HCT116 (cell line): ENCODE results near the gene HAUS1. TPM values are rescaled to one million over a fixed set of nuclear protein-coding genes. Genes with fewer than 3 reads are reported as not detected.

Experiments
- ATAC-seq: fragments of 200-7000 bp; cut with Tn5 transposase; 2 replicates; pipeline ENCODE4 v1.9.1; 2020; ENCODE audit warnings: mild to moderate bottlenecking, moderate library complexity
- BruUV-seq: library from RNA; stranded (reverse); fragments of 400-500 nt; replicated peaks from 2 replicates; lab custom pipeline; 2021; lab: Mats Ljungman, UMichigan
- CTCF ChIA-PET: fragments of 300-600 bp; sonication (Branson Sonifier 250); formaldehyde crosslinking; loops from one replicate; lab custom pipeline; 2021; ENCODE audit warnings: antibody characterized with exemption; lab: Charles Lee
- POLR2A ChIA-PET: fragments of 300-600, 350-600 bp; sonication (Branson Sonifier 250); formaldehyde crosslinking; loops from one replicate; lab custom pipeline; 2021; ENCODE audit warnings: antibody characterized with exemption; lab: Charles Lee
- RAD21 ChIA-PET, 2 experiments: fragments of 300-600 bp; sonication (Branson Sonifier 250); formaldehyde crosslinking; loops; one replicate each; lab custom pipeline; 2023; ENCODE audit warnings: low total read pairs in 2 of 2; ENCODE audit not compliant: uncharacterized antibody in 2 of 2, unreplicated experiment in 2 of 2, low non-redundant PET in 1 of 2; lab: Charles Lee
- DNase-seq: peaks from one replicate; pipeline ENCODE4 v3.0.0-alpha.2; 2010; ENCODE audit warnings: low read depth, low spot score
- H2AFZ ChIP-seq: fragments of 200-600 bp; shearing (Covaris generic), sonication (generic); 2 replicates; pipeline ENCODE4 v1.6.1; 2017; ENCODE audit warnings: low read depth, mixed run types, mixed read lengths, antibody characterized with exemption, low read length; ENCODE audit not compliant: poor library complexity, severe bottlenecking
- H3K27ac ChIP-seq: 2 replicates; pipeline ENCODE4 v1.5.1; 2012; ENCODE audit warnings: low read depth, low read length
- H3K27me3 ChIP-seq: fragments of 200-600 bp; sonication (generic); 2 replicates; pipeline ENCODE4 v1.6.1; 2016; ENCODE audit warnings: mixed run types, low read length, mixed read lengths; ENCODE audit not compliant: insufficient read depth
- H3K36me3 ChIP-seq, 2 experiments: fragments of 200-500 bp in 1 of 2; fragments of 200-600 bp in 1 of 2; sonication (Bioruptor generic) in 1 of 2; sonication (generic) in 1 of 2; 2 replicates each; pipeline versions ENCODE4 v1.5.1 to v1.6.1; 2014 to 2016; ENCODE audit warnings: low read length in 2 of 2, inconsistent platforms in 1 of 2, mixed read lengths in 1 of 2, mixed run types in 1 of 2; ENCODE audit not compliant: insufficient read depth in 2 of 2, control insufficient read depth in 1 of 2
- H3K4me1 ChIP-seq, 2 experiments: fragments of 200-600 bp in 1 of 2; sonication (generic) in 1 of 2; 2 replicates each; pipeline versions ENCODE4 v1.5.1 to v1.6.1; 2012 to 2017; ENCODE audit warnings: low read length in 2 of 2, inconsistent platforms in 1 of 2, mild to moderate bottlenecking in 1 of 2, mixed read lengths in 1 of 2, mixed run types in 1 of 2, moderate library complexity in 1 of 2; ENCODE audit not compliant: insufficient read depth in 2 of 2, control insufficient read depth in 1 of 2
- H3K4me2 ChIP-seq: fragments of 200-600 bp; sonication (generic); 2 replicates; pipeline ENCODE4 v1.6.1; 2017; ENCODE audit warnings: mixed run types, low read length, mixed read lengths
- H3K4me3 ChIP-seq, 2 experiments: fragments of 200-600 bp in 1 of 2; sonication (generic) in 1 of 2; replicated peaks in 1 of 2; 2 replicates each; pipeline ENCODE4 v1.5.1; 2011 to 2016; ENCODE audit warnings: low read length in 2 of 2, control low read depth in 1 of 2, low read depth in 1 of 2, mild to moderate bottlenecking in 1 of 2, mixed read lengths in 1 of 2, mixed run types in 1 of 2
- H3K79me2 ChIP-seq: fragments of 200-600 bp; sonication (generic); 2 replicates; pipeline ENCODE4 v1.6.1; 2017; ENCODE audit warnings: mild to moderate bottlenecking, mixed run types, low read length, moderate library complexity, mixed read lengths; ENCODE audit not compliant: insufficient read depth
- H3K9ac ChIP-seq: fragments of 200-600 bp; sonication (generic); 2 replicates; pipeline ENCODE4 v1.6.1; 2016; ENCODE audit warnings: low read length, mixed read lengths
- H3K9me2 ChIP-seq: fragments of 200-600 bp; sonication (generic), shearing (Covaris generic); 2 replicates; pipeline ENCODE4 v1.6.1; 2017; ENCODE audit warnings: mixed run types, mild to moderate bottlenecking, moderate library complexity; ENCODE audit not compliant: insufficient read depth
- H3K9me3 ChIP-seq, 2 experiments: fragments of 200-500 bp in 1 of 2; fragments of 200-600 bp in 1 of 2; sonication (Bioruptor generic) in 1 of 2; sonication (generic) in 1 of 2; 2 replicates each; pipeline ENCODE4 v1.6.1; 2014 to 2017; ENCODE audit warnings: low read length in 2 of 2, mixed read lengths in 2 of 2, inconsistent platforms in 1 of 2, low read depth in 1 of 2, mild to moderate bottlenecking in 1 of 2, mixed run types in 1 of 2, moderate library complexity in 1 of 2; ENCODE audit not compliant: control insufficient read depth in 1 of 2, insufficient read depth in 1 of 2
- H4K20me1 ChIP-seq: fragments of 200-600 bp; sonication (generic), shearing (Covaris generic); 2 replicates; pipeline ENCODE4 v1.6.1; 2017; ENCODE audit warnings: mixed run types, mild to moderate bottlenecking, moderate library complexity; ENCODE audit not compliant: insufficient read depth
- EGR1 ChIP-seq: IDR thresholded peaks from 2 replicates; pipeline ENCODE4 v1.6.1; 2012; ENCODE audit warnings: low read depth
- FOSL1 ChIP-seq: IDR thresholded peaks from 2 replicates; pipeline ENCODE4 v1.6.1; 2012; ENCODE audit warnings: low read depth
- RAD21 ChIP-seq: IDR thresholded peaks from 2 replicates; pipeline ENCODE4 v1.6.1; 2012; ENCODE audit warnings: low read depth, mild to moderate bottlenecking
- SP1 ChIP-seq: IDR thresholded peaks from 2 replicates; pipeline ENCODE4 v1.6.1; 2012; ENCODE audit warnings: low read depth
- intact Hi-C: fragments of 100-400 bp; cut with micrococcal nuclease; formaldehyde crosslinking; loops from 2 replicates; pipeline ENCODE4 v1.10.0; 2022
- total RNA-seq: library from RNA; stranded (reverse); gene quantifications from one replicate; pipeline ENCODE4 v1.2.1, GENCODE V29; 2021; ENCODE audit not compliant: unreplicated experiment
- TF ChIP-seq, protein P1 (sequence below), 3 experiments: fragments of 200-600 bp in 1 of 3; sonication (generic) in 1 of 3; IDR thresholded peaks in 2 of 3; conservative IDR thresholded peaks in 1 of 3; 2 replicates each; pipeline ENCODE4 v1.5.1; 2012 to 2017; ENCODE audit warnings: low read depth in 2 of 3, low read length in 2 of 3, antibody characterized with exemption in 1 of 3, borderline replicate concordance in 1 of 3, control low read depth in 1 of 3, mild to moderate bottlenecking in 1 of 3, mixed read lengths in 1 of 3, mixed run types in 1 of 3, moderate library complexity in 1 of 3; ENCODE audit not compliant: insufficient read depth in 1 of 3
- TF ChIP-seq, protein P2 (sequence below): IDR thresholded peaks from 2 replicates; pipeline ENCODE4 v1.6.1; 2012

Gene HAUS1
- total RNA-seq, 1 experiment from 2014 or later, result 46.2 TPM

DNA sequence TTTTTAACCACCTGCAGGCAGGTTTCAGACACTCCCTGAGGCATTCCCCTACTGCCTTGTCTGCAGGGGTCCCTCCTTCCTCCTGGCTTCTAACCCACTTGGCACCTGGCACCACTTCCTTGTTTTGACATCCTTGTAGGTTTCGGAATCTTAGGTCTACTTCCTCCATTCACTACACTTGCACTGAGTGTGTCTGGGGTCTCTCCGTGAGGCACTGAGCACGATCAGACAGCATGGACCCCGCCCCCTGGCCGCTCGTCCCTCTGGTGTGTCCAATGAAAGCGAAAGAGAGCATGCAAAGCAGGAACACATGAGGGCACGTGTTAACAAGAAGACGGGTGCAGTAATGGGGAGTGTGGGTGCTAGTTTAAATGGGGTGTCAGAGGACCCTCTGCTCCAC is 63.8 kb downstream of the HAUS1 start (continued):
- TF ChIP-seq RAD21, result no peak
- TF ChIP-seq, protein P1, sequence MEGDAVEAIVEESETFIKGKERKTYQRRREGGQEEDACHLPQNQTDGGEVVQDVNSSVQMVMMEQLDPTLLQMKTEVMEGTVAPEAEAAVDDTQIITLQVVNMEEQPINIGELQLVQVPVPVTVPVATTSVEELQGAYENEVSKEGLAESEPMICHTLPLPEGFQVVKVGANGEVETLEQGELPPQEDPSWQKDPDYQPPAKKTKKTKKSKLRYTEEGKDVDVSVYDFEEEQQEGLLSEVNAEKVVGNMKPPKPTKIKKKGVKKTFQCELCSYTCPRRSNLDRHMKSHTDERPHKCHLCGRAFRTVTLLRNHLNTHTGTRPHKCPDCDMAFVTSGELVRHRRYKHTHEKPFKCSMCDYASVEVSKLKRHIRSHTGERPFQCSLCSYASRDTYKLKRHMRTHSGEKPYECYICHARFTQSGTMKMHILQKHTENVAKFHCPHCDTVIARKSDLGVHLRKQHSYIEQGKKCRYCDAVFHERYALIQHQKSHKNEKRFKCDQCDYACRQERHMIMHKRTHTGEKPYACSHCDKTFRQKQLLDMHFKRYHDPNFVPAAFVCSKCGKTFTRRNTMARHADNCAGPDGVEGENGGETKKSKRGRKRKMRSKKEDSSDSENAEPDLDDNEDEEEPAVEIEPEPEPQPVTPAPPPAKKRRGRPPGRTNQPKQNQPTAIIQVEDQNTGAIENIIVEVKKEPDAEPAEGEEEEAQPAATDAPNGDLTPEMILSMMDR (IDR thresholded peaks at IDR 0.05 in 2 of 3, conservative IDR thresholded peaks at IDR 0.05 in 1 of 3; ENCODE audit: borderline replicate concordance in 1 of 3, insufficient read depth in 1 of 3, low read depth in 2 of 3, low read length in 2 of 3), result no peak
- TF ChIP-seq, protein P2, sequence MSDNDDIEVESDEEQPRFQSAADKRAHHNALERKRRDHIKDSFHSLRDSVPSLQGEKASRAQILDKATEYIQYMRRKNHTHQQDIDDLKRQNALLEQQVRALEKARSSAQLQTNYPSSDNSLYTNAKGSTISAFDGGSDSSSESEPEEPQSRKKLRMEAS, result no peak

DNA sequence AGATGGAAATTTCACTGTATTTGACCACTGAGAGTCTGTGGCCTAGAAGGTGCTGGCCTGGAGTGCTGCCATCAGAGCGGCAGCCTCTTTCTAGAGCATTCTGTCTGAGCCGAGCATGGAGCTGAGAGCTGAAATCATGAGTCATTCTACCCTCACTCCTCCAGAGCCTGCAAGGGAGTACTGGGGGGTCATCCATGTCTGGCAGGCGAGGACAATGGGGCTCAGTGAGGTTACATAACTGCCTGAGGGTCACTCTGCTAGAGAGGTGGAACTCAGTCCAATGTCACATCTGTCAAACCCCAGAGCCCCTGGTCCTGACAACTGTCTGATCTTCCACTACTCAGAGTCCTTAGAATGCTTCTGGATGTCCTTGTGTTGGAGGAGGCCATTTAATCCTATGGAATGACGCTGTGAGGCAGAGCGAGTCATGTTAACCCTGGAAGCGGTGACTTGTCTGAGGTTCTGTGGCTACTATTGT is 65.3 kb downstream of the HAUS1 start:
- no peaks in the 10 kb centered on the region for H3K9me3 ChIP-seq
- TF ChIP-seq FOSL1, result peak; percentile 52
- peak; percentile 30; the same call in 1 of the 2 replicates for TF ChIP-seq SP1
- TF ChIP-seq EGR1, result no peak
- H3K36me3 ChIP-seq, result no peaks in the 10 kb centered on the region
- DNase-seq, result no peak
- no peak overlapping the region for H3K4me3 ChIP-seq
- ChIA-PET CTCF (no interaction called here), POLR2A (no interaction called here), RAD21 (no interaction called here)
- H4K20me1 ChIP-seq, result no peaks in the 10 kb centered on the region
- H3K27me3 ChIP-seq, result no peaks in the 10 kb centered on the region
- H3K4me2 ChIP-seq, result peak overlapping the region; percentile 47
- peaks cover 6% of the 10 kb centered on the region for H3K79me2 ChIP-seq
- no peak for ATAC-seq
- H2AFZ ChIP-seq, result peak overlapping the region; percentile 61
- BruUV-seq, result no TSS peak
- H3K27ac ChIP-seq, result peak overlapping the region; percentile 26; the same call in 1 of the 2 replicates
- no peak overlapping the region for H3K9ac ChIP-seq
- H3K4me1 ChIP-seq, result peaks cover 8 to 31% of the 10 kb centered on the region in 2 experiments
- H3K9me2 ChIP-seq, result no peaks in the 10 kb centered on the region
- intact Hi-C loops, result no loop called here
